ENCODE data around the gene APOH. TPM values are rescaled to one million over a fixed set of nuclear protein-coding genes. Genes with fewer than 3 reads are reported as not detected.

The APOH gene, protein sequence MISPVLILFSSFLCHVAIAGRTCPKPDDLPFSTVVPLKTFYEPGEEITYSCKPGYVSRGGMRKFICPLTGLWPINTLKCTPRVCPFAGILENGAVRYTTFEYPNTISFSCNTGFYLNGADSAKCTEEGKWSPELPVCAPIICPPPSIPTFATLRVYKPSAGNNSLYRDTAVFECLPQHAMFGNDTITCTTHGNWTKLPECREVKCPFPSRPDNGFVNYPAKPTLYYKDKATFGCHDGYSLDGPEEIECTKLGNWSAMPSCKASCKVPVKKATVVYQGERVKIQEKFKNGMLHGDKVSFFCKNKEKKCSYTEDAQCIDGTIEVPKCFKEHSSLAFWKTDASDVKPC
- total RNA-seq: not detected

DNA sequence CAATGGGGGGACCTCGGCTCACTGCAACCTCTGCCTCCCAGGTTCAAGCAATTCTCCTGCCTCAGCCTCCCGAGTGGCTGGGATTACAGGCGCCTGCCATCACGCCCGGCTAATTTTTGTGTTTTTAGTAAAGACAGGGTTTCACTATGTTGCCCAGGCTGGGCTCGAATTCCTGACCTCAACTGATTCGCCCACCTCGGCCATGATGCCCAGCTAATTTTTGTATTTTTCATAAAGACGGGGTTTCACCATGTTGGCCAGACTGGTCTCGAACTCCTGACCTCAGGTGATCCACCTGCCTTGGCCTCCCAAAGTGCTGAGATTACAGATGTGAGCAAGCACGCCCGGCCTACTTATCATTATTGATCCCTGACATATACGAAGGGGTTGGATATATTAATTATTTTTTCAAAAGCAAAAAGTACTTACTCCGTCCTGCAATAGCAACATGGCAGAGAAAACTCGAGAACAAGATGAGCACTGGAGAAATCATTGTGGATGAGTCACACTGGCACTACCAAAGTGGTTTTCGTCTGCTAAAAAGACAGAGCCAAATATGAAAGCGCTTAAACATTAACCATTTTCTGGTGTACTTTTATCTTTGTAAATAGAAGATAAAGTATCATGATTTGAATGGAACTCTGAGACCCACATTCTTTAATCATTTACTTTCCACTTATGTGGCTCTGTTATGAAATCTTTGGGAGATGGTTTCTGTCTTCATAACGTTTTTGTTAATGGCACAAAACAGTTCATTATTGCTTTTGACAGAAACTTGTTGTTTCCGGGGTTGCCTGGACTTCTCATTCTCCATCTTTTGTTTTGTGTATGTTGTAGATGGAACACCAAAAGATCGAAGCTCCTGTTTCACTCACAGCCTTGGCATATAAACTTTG, at the start of gene APOH:
Gene APOH, minus strand, starts transcription at position 529 of the 896 bp plus-strand sequence. Its CDS starts 36 bp downstream, at position 493.
- H3K27ac Mint-ChIP-seq: no peak within 1 kb of the TSS
- H3K4me3 Mint-ChIP-seq: no peak within 1 kb of the TSS
- no peaks in the 10 kb centered on the region for H3K36me3 Mint-ChIP-seq (ENCODE audit: low read depth)
- CTCF ChIA-PET: no interaction called here
- intact Hi-C loops (cut with micrococcal nuclease): no loop called here
- H3K9me3 Mint-ChIP-seq: no peaks in the 10 kb centered on the region
- H3K27me3 Mint-ChIP-seq (ENCODE audit: low read depth): no peaks in the 10 kb centered on the region
- no peak for DNase-seq
- H3K4me1 Mint-ChIP-seq (ENCODE audit: low read depth): peaks cover 7% of the 10 kb centered on the region

DNA sequence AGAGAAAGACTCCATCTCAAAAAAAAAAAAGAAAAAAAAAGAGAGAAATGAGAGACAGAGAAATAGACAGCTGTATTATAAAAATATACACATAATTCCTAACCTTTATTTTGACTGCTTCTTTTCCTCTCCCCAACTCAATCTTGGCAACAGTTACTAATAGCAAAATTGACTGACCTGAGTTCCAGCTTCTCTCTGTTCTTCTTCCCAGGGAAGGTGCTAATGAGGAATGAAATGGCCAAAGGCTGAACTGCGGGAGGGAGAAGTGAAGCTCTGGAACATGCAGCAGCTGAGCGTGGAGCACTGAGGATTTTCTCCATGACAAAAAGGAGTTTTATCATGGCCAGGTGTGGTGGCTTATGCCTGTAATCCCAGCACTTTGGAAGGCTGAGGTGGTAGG, 48.0 kb upstream of the APOH start:
- Mint-ChIP-seq H3K36me3 (ENCODE audit: low read depth) (no peaks in the 10 kb centered on the region), H3K9me3 (no peaks in the 10 kb centered on the region), H3K27ac (no peak overlapping the region), H3K4me1 (ENCODE audit: low read depth) (no peaks in the 10 kb centered on the region), H3K27me3 (ENCODE audit: low read depth) (no peaks in the 10 kb centered on the region), H3K4me3 (no peak overlapping the region)
- DNase-seq: no peak
- CTCF ChIA-PET: no interaction called here
- intact Hi-C loops (cut with micrococcal nuclease): no loop called here

DNA sequence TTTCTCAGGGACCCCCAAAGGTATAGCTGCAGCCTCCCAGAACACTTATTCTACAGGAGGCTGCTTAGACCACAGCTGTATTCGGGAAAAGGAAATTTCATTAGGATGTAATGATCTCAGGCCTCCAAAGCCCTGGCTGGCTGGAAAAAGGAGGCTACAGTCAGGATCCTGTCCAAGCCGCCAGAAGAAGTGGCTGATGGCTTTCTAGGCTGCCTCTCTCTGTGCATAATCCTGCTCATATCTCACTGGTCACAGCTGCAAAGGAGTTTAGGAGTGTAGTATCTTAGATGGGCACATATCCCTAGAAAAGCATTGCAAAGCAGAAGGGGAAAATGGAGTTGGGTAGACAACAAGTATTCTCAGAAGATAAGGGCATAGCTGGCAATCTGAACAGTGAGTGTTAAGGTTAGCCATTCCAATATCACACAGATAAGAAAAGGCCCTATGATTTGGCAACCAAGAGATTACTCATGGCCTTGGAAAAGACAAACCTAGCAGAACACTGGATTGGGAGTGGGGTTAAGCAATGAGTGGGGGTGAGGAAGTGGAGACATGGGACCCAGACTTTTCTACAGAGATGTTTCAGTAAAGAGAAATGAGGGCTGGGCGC, 47.2 kb upstream of the APOH start:
- H3K27me3 Mint-ChIP-seq (ENCODE audit: low read depth): no peaks in the 10 kb centered on the region
- intact Hi-C loops (cut with micrococcal nuclease): no loop called here
- no peak overlapping the region for H3K27ac Mint-ChIP-seq
- DNase-seq: no peak
- CTCF ChIA-PET: interaction anchor here (1.6 kb wide), 1 partner anchor 11 kb away, joined by 4 read pairs; no protein-coding TSS in a partner anchor
- no peaks in the 10 kb centered on the region for H3K36me3 Mint-ChIP-seq (ENCODE audit: low read depth)
- H3K4me1 Mint-ChIP-seq (ENCODE audit: low read depth): no peaks in the 10 kb centered on the region
- no peaks in the 10 kb centered on the region for H3K9me3 Mint-ChIP-seq
- no peak overlapping the region for H3K4me3 Mint-ChIP-seq

DNA sequence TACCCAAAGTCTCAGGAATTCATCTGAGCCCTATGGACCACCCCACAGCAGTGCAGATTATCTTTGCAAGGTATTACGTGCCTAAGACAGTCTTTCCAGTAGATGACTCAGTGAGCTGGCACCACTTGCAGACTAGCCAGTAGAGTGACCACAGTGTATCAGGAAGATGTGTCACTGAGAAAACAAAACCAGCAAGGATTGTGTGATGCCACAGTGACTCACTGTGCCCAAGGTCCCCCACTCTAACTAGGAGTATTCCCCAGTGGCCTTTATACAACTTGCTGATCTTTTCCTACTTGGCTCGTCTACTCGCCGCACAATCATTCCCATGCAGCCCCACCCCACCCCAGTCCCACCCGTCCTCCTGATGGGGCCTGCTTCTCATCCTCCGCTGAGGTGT, 46.4 kb upstream of the APOH start:
- no peak overlapping the region for H3K4me3 Mint-ChIP-seq
- no peaks in the 10 kb centered on the region for H3K27me3 Mint-ChIP-seq (ENCODE audit: low read depth)
- H3K9me3 Mint-ChIP-seq: no peaks in the 10 kb centered on the region
- no peaks in the 10 kb centered on the region for H3K4me1 Mint-ChIP-seq (ENCODE audit: low read depth)
- intact Hi-C loops (cut with micrococcal nuclease): no loop called here
- CTCF ChIA-PET: interaction anchor here (1.6 kb wide), 1 partner anchor 12 kb away, joined by 4 read pairs; no protein-coding TSS in a partner anchor
- no peaks in the 10 kb centered on the region for H3K36me3 Mint-ChIP-seq (ENCODE audit: low read depth)
- no peak for DNase-seq
- H3K27ac Mint-ChIP-seq: no peak overlapping the region

DNA sequence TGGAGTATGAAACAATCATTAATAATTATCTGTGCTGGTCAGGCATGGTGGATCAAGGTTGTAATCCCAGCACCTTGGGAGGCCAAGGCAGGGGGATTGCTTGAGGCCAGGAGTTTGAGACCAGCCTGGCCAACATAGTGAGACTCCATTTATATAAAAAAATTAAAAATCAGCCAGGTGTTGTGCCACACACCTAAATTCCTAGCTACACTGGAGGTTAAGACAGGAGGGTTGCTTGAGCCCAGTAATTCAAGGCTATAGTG, 44.3 kb upstream of the APOH start:
- no peak for DNase-seq
- H3K27me3 Mint-ChIP-seq (ENCODE audit: low read depth): no peaks in the 10 kb centered on the region
- no peak overlapping the region for H3K27ac Mint-ChIP-seq
- no peaks in the 10 kb centered on the region for H3K9me3 Mint-ChIP-seq
- no peaks in the 10 kb centered on the region for H3K4me1 Mint-ChIP-seq (ENCODE audit: low read depth)
- no peak overlapping the region for H3K4me3 Mint-ChIP-seq
- CTCF ChIA-PET: interaction anchor here (1.5 kb wide), 1 partner anchor 13 kb away, joined by 8 read pairs; no protein-coding TSS in a partner anchor
- H3K36me3 Mint-ChIP-seq (ENCODE audit: low read depth): no peaks in the 10 kb centered on the region
- intact Hi-C loops (cut with micrococcal nuclease): no loop called here

DNA sequence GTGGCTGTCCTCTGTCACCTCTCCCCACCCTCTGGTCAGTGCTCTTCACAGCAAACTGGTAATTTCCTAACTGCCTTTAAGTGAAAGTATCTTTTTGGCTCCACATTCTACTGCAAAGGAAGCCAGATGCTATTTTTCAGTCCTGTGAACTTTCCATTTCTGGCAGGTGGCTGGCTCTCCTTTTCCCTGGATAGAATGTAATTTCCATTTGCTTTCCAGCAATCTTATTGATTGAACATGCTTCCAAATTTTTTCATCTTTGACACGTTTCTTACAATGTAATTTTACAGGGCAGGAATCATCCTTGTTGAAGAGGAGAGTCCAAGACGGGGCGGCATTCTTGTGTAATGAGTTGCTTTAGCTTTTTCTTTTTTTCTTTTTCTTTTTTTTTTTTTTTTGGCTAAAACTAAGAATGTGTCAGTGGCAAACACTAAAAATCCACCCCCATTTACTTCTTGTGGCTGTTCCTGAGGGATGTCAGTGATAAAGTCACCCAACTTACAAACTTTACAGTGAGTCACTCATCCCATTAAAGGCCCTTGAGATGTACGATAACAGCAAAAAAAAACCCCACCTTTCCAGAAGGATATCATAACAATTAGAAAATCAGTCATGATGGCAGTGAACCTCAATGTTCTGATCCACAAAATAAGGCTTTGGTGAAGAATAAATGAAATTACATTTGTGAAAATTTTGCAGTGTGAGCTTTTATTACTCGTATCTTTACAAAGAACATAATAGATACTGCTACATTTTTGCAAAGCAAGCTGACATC, 43.8 kb upstream of the APOH start:
- H3K4me3 Mint-ChIP-seq: no peak overlapping the region
- no peaks in the 10 kb centered on the region for H3K4me1 Mint-ChIP-seq (ENCODE audit: low read depth)
- intact Hi-C loops (cut with micrococcal nuclease): no loop called here
- H3K9me3 Mint-ChIP-seq: no peaks in the 10 kb centered on the region
- no peak for DNase-seq
- no peaks in the 10 kb centered on the region for H3K36me3 Mint-ChIP-seq (ENCODE audit: low read depth)
- H3K27me3 Mint-ChIP-seq (ENCODE audit: low read depth): no peaks in the 10 kb centered on the region
- CTCF ChIA-PET: interaction anchor here (1.5 kb wide), 1 partner anchor 14 kb away, joined by 8 read pairs; no protein-coding TSS in a partner anchor
- no peak overlapping the region for H3K27ac Mint-ChIP-seq

DNA sequence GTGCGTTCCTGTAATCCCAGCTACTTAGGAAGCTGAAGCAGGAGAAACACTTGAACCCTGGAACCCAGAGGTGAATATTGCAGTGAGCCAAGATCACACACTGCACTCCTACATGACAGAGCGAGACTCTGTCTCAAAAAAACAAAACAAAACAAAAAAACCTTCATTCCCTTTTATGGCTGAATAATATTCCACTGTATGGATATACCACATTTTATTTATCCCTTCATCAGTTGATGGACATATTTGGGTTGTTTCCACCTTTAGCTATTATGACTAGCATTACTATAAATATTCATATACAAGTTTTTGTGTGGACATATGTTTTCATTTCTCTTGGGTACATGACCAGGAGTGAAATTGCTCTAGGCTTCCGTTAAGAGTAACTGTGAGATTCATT, 42.3 kb upstream of the APOH start:
- no peaks in the 10 kb centered on the region for H3K9me3 Mint-ChIP-seq
- H3K4me1 Mint-ChIP-seq (ENCODE audit: low read depth): no peaks in the 10 kb centered on the region
- DNase-seq: no peak
- H3K4me3 Mint-ChIP-seq: no peak overlapping the region
- no peaks in the 10 kb centered on the region for H3K36me3 Mint-ChIP-seq (ENCODE audit: low read depth)
- H3K27ac Mint-ChIP-seq: no peak overlapping the region
- intact Hi-C loops (cut with micrococcal nuclease): no loop called here
- CTCF ChIA-PET: no interaction called here
- no peaks in the 10 kb centered on the region for H3K27me3 Mint-ChIP-seq (ENCODE audit: low read depth)

DNA sequence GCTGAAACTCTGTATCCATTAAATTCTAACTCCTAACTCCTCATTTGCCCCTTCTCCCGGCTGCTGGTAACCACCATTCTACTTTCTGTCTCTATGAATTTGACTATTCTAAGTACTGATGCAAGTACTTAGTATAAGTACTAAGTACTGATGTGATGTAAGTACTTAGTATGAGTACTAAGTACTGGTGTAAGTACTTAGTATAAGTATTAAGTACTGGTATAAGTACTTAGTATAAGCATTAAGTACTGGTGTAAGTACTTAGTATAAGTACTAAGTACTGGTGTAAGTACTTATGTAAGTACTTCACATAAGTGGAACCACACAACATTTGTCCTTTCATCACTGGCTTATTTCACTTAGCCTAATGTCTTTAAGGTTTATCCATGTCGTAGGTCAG, 40.9 kb upstream of the APOH start:
- peaks cover 2% of the 10 kb centered on the region for H3K36me3 Mint-ChIP-seq (ENCODE audit: low read depth)
- DNase-seq: no peak
- no peaks in the 10 kb centered on the region for H3K27me3 Mint-ChIP-seq (ENCODE audit: low read depth)
- no peak overlapping the region for H3K27ac Mint-ChIP-seq
- no peaks in the 10 kb centered on the region for H3K4me1 Mint-ChIP-seq (ENCODE audit: low read depth)
- no peak overlapping the region for H3K4me3 Mint-ChIP-seq
- H3K9me3 Mint-ChIP-seq: no peaks in the 10 kb centered on the region
- intact Hi-C loops (cut with micrococcal nuclease): no loop called here
- CTCF ChIA-PET: no interaction called here

DNA sequence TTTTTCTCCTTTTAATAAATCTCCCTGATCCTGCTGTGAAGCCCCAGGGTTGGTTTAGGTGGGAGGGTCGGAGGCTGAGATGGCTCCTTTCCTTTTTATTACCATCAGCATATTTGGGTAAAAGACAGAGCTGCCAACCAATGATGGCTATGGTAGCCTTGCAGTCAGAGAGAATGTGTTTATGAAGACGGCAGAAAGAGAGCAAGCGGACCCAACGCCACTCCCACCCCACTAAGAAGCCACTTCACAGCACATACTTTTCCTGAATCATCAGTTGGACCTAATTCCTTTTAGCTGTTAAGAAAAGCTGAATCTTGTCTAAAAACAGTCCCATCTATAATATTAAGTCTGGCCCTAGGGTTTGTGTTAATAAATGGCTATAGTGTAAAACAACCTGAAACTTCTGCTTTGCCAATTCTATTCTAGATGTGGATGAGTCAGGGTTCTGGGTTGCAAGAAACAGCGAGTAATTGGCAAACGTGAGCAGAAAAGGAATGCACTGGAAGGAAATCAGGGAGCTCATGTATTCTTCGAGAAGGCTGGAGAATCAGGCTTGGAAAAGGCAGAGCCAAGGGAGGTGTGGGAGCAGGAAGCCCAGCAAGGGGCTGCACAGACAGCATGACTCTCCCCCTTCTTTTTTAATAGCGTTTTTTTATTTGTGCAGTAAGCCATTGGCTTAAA, 39.2 kb upstream of the APOH start:
- CTCF ChIA-PET: interaction anchor here (0.7 kb wide), 1 partner anchor 13 kb away, joined by 4 read pairs; no protein-coding TSS in a partner anchor
- H3K4me3 Mint-ChIP-seq: no peak overlapping the region
- no peaks in the 10 kb centered on the region for H3K27me3 Mint-ChIP-seq (ENCODE audit: low read depth)
- peaks cover 9% of the 10 kb centered on the region for H3K9me3 Mint-ChIP-seq
- H3K36me3 Mint-ChIP-seq (ENCODE audit: low read depth): peaks cover 2% of the 10 kb centered on the region
- no peak for DNase-seq
- intact Hi-C loops (cut with micrococcal nuclease): no loop called here
- peaks cover 9% of the 10 kb centered on the region for H3K4me1 Mint-ChIP-seq (ENCODE audit: low read depth)
- no peak overlapping the region for H3K27ac Mint-ChIP-seq

DNA sequence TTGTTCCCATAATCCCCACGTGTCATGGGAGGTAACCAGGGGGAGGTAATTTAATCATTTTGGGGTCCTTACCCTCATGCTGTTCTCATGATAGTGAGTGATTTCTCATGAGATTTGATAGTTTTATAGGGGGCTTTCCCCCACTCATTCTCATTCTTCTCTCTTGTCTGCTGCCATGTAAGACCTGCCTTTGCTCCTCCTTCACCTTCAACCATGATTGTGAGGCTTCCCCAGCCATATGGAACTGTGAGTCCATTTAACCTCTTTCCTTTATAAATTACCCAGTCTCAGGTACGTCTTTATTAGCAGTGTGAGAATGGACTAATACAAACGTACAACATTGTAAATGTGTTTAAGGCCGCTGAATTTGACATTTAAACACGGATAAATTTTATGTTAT, 35.5 kb upstream of the APOH start:
- H3K27ac Mint-ChIP-seq: no peak overlapping the region
- intact Hi-C loops (cut with micrococcal nuclease): no loop called here
- CTCF ChIA-PET: no interaction called here
- peaks cover 2% of the 10 kb centered on the region for H3K36me3 Mint-ChIP-seq (ENCODE audit: low read depth)
- H3K4me3 Mint-ChIP-seq: no peak overlapping the region
- peaks cover 18% of the 10 kb centered on the region for H3K4me1 Mint-ChIP-seq (ENCODE audit: low read depth)
- peaks cover 9% of the 10 kb centered on the region for H3K9me3 Mint-ChIP-seq
- H3K27me3 Mint-ChIP-seq (ENCODE audit: low read depth): no peaks in the 10 kb centered on the region
- DNase-seq: no peak

DNA sequence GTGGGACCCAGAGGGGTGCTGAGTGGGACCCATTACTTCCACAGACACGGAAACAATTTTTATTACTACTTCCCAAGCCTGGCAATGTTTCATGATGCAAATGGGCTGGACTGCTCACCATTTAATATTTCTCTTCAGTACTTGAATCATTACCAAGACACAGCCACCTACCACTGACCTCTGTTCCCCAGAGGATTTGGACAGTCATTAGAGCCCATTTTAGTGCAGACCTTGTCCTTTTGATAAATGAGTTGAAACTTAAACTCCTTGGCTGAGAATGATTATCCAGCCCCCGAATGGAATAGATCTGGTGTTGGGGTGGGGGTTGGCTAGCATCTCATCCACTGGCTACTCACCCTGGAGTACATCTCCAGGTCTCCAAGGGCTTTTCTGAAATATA, 33.6 kb upstream of the APOH start:
- CTCF ChIA-PET: interaction anchor here (0.5 kb wide), 1 partner anchor 436 kb away, joined by 6 read pairs; no protein-coding TSS in a partner anchor
- Mint-ChIP-seq H3K27me3 (ENCODE audit: low read depth) (no peaks in the 10 kb centered on the region), H3K4me3 (no peak overlapping the region), H3K36me3 (ENCODE audit: low read depth) (peaks cover 2% of the 10 kb centered on the region), H3K4me1 (ENCODE audit: low read depth) (peaks cover 18% of the 10 kb centered on the region), H3K9me3 (peaks cover 9% of the 10 kb centered on the region), H3K27ac (no peak overlapping the region)
- intact Hi-C loops (cut with micrococcal nuclease): no loop called here
- no peak for DNase-seq

Data from activated naive CD4-positive, alpha-beta T cell treated with anti-CD3 and anti-CD28 coated beads for 36 hours (primary cell).